Putamen (tissue), 1 donor: Measurements from ENCODE around the gene FLNB.
"Not testable (repeated sequence)": the region's sequence is repeated elsewhere in the genome, so short reads cannot be mapped to it uniquely, and the experiment has no call there.

Experiments used
- DNase-seq: peaks from one replicate; pipeline ENCODE4 v3.0.0-alpha.2; 2016; ENCODE audit warnings: low spot score

FLNB gene

DNA sequence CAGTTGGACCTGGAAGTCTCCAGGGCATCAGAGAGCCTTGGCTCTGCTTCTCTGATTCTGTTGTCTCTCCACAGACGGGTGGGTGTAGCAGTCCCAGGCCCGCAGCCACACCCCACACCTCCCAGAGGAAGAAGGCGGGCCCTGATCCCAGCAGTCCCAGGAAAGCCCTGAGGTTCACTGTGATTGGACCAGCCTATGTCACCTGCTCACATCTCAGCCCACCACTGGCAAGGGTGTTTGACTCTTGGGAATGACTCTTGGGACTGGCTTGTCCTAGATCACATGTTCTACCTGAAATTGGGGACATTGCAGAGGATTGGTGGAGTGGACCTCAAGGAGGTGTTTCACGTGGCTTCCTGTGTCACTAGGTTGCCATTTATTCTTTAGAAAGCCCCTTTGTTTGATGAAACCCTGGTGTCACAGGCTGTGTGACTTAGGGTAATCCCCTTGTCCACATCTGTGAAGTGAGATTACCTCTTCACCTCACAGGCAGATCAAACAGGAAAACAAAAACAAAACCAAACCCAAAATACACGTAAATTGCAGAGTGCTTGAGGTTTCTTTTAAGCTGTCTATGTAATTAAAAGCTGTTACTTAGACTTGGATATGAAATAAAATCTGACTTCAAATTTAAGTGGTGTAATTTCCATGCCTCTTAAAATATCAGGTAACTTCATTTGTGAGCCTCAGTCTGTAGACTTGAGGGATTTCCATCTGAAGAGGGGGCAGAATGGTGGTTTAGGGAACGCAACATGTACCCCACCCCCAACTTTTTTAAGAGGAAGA lies 26.7 kb downstream of the FLNB start:
- DNase-seq = no peak

DNA sequence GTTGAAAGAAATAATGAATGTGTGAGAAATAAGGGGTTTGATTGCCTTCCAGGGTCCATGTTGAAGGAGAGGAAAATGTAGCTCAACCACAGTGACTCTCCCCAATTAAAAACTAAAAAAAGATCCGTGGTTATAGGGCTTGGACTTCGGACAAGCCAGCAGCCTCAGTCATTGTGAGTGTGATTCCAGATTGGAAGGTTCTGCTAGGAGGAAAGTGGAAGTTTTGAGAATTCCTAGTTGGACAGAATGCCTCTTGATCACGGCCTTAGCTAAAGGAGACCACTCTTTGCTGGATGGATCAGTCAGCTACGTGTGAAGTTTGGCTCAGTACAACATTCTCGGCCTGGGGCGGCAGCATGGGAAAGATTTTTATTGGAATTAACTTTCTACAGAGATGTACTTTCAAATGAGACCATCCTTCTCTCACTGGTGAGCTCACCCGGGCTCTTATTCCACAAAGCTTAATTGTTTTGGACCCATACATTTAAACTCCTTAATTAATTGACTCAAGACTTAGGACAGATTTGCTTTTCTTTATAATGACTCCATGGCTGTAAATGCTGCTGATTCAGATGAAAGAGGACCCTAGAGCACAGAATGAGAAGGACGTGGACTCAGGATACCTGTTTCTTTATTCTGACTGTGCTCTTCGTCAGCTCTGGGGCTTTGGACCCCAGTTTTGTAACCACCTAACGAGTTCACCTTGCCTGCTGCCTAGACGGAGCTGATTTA lies 27.5 kb downstream of the FLNB start:
- no peak for DNase-seq

DNA sequence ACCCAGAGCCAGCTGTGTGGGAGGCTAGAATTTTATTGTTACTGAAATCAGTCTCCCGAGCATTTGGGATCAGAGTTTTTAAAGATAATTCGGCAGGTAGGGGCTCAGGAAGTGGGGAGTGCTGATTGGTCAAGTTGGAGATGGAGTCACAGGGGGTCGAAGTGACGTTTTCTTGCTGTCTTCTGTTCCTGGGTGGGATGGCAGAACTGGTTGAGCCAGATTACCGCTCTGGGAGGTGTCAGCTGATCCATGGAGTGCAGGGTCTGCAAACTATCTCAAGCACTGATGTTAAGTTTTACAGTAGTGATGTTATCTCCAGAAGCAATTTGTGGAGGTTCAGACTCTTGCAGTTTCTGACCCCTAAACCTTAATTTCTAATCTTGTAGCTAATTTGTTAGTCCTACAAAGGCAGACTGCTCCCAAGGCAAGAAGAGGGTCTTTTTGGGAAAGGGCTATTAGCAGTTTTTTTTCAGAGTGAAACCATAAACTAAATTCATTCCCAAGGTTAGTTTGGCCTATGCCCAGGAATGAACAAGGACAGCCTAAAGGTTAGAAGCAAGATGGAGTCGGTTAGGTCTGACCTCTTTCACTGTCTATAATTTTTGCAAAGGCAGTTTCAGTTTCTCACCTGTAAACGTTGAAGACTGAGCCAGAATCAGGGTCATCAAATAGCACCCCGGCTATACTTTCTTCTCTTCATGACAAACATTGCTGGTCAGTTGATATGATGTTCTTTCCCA lies 28.2 kb downstream of the FLNB start:
- no peak for DNase-seq

GRCh38 chr3:58037141-58037910 lies 29.1 kb downstream of the FLNB start:
- no peak for DNase-seq

- DNase-seq = no peak
Observed at GRCh38 chr3:58038675-58039292, 30.6 kb downstream of the FLNB start.

- no peak for DNase-seq
Observed at GRCh38 chr3:58039601-58040000, 31.4 kb downstream of the FLNB start.

GRCh38 chr3:58041182-58041825 lies 33.1 kb downstream of the FLNB start:
- no peak for DNase-seq

DNA sequence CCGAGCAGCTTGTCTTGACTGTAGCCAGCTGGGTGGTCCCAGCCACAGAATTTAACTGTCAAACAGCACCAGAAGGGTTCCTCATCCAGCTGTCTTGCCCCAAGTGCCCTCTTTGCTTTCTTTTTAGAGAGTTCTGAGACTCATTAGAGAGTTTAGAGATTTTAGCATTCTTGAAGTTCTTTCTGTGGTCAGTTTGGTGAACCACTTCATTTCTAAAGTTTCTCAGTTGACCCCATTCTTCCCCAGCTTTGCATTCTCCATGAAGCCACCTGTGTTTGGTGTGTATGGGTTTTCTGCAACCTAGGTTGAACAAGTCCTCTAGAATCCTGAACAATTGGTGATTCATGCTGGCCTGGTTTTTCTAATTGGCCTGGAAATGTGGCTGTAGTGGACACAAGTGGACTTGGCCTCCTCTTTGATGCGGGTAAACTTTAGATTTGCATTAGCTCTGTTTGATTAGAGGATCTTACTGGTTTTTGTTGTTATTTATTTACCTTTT lies 33.7 kb downstream of the FLNB start:
- no peak for DNase-seq

- DNase-seq = no peak
Observed at GRCh38 chr3:58042947-58043707, 34.9 kb downstream of the FLNB start.

GRCh38 chr3:58043933-58044332 lies 35.7 kb downstream of the FLNB start:
- DNase-seq = no peak

DNA sequence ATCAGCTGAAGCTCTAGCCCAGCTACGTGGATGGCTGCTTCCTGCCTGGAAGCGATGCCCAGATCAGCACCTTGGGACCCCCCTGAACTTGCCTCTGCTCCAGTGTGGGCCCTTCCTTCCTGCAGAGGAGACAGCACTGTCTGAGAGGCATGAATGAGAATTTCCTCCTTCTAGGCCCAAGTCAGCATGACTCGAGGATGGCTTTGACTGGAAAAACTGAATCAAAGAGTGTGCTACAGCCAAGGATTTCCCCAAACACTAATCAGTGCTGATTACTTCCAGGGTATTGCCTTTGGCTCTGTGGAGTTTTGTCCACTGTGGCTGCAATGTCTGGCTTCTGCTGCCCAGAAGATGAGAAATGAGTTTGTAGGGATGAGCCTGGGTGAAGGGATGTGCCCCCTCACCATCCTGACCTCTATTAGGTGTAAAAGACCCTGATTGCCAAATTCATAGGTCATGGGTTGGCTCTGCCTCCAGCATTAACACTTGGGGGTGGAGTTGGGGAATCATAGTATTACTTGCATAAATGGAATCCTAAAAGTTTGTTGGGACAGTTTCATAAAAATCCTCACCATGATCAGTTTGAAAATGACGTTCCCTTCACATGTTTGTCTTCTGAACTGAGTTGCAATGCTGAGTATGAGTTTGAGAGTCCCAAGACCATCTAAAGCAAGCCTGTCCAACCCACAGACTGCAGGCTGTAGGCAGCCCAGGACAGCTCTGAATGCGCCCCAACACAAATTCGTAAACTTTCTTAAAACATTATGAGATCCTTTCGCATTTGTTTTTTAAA lies 36.7 kb downstream of the FLNB start:
- DNase-seq = no peak

GRCh38 chr3:58047826-58048225 lies 39.6 kb downstream of the FLNB start:
- DNase-seq = no peak

DNA sequence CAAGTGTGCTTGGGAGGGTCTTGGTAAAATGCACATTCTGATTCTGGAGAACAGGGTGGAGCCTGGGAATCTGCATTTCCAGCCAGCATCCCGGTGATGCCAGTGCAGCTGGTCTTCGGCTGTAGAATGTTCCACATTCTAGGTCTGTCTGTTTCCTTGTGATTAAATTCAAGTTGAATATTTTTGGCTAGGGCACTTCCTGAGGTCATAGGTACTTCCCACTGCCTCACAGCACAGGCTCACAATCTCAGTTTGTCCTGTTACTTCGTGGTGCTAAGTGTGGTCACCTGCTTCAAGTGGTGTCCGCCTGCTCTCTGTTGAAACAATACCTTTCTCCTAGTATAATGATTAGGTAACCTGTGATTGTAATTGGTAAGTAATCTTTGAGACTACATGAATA lies 40.1 kb downstream of the FLNB start:
- DNase-seq = no peak

DNA sequence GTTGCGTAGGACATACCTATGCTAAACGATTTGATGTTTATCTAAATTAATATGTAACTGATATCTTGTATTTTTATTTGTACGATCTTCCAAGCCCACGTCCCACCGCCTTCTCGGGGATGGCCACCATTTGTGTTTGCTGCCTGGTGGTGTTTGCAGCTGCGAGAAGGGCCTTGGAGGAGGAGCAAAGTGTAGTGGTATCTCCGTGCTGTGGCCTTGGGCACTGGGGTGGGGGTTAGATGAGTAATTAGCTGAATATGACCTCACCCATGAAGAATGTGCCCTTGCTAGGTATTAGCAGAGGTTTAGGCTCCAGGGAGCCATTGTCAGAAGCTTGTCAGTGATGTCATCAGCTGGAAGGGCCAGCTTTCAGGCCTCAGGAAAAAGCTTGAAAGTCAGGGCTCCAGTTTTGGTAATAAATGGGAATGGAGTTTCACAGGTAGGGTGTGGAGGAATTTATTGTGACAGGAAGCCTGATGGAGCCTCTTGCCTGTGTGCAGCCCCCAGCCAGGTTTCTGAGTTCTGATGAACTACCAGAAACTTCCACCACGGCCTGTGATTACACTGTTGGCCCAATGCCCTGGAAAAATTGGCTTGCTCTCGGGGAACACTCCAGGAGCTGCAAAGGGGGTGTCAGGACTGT lies 41.0 kb downstream of the FLNB start:
- no peak for DNase-seq

GRCh38 chr3:58051196-58051595 lies 43.0 kb downstream of the FLNB start:
- no peak for DNase-seq

DNA sequence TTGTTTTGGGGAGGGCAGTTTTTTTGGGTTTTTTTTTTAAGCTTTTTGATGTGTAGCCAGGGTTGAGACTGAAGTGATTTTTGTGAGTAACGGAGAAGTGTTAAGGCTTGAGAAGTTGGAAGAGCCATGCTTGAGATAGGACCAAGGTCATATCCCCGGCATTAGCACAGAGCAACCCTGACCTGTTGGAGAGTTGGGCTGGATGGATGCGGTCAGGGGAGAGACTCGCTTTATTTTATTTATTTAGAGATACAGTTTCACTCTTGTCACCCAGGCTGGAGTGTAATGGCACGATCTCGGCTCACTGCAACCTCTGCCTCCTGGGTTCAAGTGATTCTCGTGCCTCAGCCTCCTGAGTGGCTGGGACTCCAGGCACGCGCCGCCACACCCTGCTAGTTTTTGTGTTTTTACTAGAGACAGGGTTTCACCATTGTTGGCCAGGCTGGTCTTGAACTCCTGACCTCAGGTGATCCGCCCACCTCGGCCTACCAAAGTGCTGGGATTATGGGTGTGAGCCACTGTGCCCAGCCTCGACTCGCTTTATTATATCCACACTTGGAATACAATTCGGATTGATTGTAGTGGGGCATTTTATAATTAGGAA lies 43.5 kb downstream of the FLNB start:
- DNase-seq = not testable (repeated sequence)

- DNase-seq = peak; percentile 43
Observed at GRCh38 chr3:58052373-58053273, 44.4 kb downstream of the FLNB start.
